Neural cell (in vitro differentiated cells): ENCODE results near the gene CRTAP.

Experiments
- EP300 ChIP-seq: fragments of 450-650 bp; conservative IDR thresholded peaks from 2 replicates; pipeline ENCODE4 v1.6.1; 2014; ENCODE audit warnings: antibody characterized with exemption, mild to moderate bottlenecking, moderate library complexity; ENCODE audit not compliant: poor library complexity, severe bottlenecking
- MXI1 ChIP-seq: fragments of 450-650 bp; conservative IDR thresholded peaks from 2 replicates; pipeline ENCODE4 v1.6.1; 2014; ENCODE audit warnings: antibody characterized with exemption, mild to moderate bottlenecking; ENCODE audit not compliant: poor library complexity, severe bottlenecking
- TF ChIP-seq, protein P1 (sequence below): fragments of 450-650 bp; IDR thresholded peaks from 2 replicates; pipeline ENCODE4 v1.5.1; 2014; ENCODE audit warnings: antibody characterized with exemption, mild to moderate bottlenecking, moderate library complexity; ENCODE audit not compliant: poor library complexity, severe bottlenecking

DNA sequence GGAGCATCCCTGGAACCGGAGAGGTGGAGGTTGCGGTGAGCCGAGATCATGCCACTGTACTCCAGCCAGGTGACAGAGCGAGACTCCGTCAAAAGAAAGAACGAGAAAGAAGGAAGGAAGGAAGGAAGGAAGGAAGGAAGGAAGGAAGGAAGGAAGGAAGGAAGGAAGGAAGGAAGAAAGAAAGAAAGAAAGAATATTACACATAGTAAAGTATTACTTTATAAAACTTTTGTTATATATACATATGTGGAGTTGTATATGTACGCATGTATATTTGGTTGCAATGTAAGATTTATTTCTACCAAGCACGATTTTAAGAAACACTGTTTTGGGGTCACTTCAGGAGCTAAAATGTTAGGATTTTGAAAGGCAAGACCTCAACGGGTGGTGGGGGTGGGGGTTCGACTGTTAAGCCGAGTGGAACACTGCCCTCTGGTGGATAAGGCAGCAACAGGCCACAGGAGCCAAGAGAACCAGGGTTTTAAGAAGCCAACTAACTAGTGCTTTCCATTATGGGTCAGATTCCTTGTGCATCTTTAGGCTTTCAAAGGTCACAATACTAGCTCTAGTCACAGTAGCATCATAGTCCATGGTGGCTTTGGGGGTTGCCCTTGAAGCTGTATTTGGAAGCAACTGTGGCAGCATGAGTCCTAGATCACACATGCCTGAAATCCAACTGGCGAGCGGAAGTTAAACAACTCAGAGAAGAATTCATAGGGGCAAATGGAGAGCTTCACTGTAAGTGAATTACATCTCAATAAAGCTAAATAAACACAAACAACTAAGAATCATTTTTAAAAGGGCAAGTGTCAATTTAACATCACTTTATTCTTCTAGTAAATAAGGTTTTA is 39.4 kb upstream of the CRTAP start:
- TF ChIP-seq, protein P1, sequence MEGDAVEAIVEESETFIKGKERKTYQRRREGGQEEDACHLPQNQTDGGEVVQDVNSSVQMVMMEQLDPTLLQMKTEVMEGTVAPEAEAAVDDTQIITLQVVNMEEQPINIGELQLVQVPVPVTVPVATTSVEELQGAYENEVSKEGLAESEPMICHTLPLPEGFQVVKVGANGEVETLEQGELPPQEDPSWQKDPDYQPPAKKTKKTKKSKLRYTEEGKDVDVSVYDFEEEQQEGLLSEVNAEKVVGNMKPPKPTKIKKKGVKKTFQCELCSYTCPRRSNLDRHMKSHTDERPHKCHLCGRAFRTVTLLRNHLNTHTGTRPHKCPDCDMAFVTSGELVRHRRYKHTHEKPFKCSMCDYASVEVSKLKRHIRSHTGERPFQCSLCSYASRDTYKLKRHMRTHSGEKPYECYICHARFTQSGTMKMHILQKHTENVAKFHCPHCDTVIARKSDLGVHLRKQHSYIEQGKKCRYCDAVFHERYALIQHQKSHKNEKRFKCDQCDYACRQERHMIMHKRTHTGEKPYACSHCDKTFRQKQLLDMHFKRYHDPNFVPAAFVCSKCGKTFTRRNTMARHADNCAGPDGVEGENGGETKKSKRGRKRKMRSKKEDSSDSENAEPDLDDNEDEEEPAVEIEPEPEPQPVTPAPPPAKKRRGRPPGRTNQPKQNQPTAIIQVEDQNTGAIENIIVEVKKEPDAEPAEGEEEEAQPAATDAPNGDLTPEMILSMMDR = peak; percentile 48
- TF ChIP-seq MXI1 = no peak
- TF ChIP-seq EP300 = no peak
